ENCODE measurements around the gene NUCKS1. TPM values are rescaled to one million over a fixed set of nuclear protein-coding genes. Genes with fewer than 3 reads are reported as not detected.
"Not testable (repeated sequence)": the region's sequence is repeated elsewhere in the genome, so short reads cannot be mapped to it uniquely, and the experiment has no call there.

NUCKS1 gene
- total RNA-seq, 1 experiment from 2014 or later, result 41.9 TPM

DNA sequence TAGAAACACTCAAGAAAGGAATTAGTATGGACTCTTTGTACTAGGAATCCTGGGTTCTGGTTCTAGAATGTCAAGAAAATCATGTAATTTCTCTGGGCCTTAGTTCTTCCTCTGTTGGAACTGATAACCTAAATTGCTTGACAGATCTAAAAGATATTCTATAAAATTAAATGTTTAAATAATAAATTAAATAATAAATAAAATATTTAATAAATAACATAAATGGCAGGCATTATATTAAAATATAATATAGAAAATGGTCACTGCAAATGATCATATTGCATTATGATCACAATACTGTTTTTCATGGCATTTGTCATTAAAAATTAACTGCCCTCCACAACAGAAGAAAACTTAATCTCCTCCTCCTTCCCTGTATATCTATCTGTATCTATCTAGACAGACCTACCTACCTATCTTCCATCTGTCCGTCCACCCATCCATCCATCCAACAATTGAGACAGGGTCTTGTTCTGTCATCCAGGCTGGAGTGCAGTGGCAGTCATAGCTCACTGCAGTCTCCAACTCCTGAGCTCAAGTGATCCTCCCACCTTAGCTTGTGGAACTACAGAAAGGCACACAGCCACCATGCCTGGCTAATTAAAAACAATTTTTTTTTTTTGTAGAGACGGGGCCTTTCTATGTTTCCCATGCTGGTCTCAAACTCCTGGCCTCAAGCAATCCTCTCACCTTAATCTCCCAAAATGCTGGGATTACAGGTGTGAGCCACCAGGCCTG is 16.4 kb downstream of the NUCKS1 start:
- DNase-seq (ENCODE audit: low spot score), result no peak

DNA sequence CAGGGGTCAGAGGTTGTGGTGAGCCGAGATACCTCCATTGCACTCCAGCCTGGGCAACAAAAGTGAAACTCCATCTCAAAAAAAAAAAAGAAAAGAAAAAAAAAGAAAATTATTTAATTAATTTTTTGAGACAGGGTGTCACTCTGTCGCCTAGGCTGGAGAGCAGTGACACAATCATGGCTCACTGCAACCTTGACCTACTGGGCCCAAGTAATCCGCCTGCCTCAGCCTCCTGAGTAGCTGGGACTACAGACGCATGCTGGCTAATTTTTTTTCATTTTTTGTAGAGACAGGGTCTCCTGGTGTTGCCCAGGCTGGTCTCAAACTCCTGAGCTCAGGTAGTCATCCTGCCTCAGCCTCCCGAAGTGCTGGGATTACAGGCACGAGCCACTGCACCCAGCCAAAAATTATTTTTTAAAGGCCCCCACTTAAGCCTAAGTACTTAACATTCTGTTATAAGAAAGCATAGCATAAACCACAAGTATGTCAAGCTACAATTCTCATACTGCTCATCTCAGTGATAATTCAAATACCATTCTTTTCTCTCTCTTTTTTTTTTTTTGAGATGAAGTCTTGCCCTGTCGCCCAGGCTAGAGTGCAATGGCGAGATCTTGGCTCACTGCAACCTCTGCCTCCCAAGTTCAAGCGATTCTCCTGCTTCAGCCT is 19.9 kb downstream of the NUCKS1 start:
- no peak for DNase-seq (ENCODE audit: low spot score)

DNA sequence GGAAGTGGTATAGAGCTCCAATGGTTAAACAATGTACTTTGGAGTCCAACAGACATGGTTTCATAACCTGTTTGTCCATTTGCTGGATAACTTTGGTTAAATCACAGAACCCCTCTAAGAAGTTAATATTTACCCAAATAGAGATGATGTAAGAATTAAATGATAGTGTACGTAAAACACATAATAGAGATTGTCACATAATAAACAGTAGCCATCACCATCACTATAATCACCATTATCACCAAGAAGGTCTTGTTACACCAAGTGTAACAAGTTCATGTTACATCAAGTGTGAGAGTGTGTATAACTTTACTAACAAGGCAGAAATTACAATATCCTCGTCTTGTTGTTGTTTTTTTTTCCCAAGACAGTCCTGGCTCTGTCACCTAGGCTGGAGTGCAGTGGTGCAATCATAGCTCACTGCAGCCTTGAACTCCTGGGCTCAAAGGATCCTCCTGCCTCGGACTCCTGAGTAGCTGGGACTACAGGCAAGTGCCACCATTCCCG is 23.3 kb downstream of the NUCKS1 start:
- DNase-seq (ENCODE audit: low spot score), result no peak

DNA sequence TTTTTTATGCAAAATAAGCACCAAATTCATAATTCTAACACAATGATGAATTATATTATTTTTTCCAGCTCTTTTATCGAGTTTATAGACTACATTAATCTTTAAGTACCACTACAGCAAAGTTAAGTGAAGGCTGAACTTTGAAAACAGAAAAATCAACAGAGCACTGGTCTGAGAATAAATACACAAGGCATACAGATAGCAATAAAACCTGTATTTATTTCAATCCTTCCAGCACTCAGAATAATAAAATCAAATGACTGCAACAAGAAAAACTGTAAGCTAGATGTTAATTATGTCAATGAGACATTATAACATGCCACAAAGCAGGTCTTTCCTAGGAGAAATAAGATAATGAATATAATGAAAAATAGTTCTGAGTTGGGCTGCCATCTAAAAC is 24.5 kb downstream of the NUCKS1 start:
- no peak for DNase-seq (ENCODE audit: low spot score)

DNA sequence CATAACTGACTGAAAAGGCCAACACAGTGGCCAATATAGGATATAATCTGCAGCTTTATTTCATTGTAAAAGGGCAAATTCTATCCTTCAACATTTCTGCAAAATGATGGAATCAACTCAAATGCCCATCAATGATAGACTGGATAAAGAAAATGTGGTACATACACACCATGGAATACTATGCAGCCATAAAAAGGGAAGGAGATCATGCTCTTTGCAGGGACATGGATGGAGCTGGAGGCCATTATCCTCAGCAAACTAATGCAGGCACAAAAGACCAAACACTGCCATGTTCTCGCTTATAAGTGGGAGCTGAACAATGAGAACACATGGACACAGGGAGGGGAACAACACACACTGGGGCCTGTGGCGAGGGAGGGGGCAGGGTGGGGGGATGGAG is 29.2 kb downstream of the NUCKS1 start:
- not testable (repeated sequence) for DNase-seq (ENCODE audit: low spot score)

DNA sequence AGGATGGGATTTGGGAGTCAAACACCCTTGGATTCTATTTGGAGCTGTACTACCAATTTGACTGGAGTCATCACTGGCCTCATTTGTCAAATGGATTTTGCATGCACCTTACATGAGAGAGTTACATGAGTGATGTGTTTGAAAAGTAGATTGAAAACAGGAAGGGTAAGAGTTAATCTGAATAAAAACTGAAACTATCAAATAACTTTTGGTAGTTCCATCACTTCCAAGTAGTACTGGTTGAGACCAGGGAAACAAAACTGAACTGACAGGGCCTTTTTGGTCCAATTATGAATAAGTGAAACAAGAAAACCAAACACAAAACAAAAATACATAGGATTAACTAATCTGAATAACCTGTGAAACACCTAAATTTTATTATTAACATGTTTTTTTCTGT is 30.2 kb downstream of the NUCKS1 start:
- no peak for DNase-seq (ENCODE audit: low spot score)

DNA sequence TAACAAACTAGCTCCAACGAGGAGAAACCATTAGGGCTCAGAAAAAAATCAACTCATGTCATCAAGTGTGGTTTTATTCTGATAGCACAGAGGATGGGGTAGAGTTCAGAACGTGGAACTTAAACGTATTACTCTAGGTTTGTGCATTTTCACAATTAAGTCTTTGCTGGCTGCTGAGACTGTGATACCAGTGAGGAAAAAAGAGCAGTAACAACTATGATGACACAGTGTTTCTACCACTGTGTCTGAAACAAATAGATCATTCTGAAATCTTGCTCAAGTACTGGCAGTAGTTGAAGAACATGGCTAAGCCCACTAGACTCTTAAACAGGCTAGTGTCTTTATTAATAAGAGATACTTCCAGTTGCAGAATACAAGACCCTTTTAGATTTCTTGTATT is 31.0 kb downstream of the NUCKS1 start:
- no peak for DNase-seq (ENCODE audit: low spot score)

DNA sequence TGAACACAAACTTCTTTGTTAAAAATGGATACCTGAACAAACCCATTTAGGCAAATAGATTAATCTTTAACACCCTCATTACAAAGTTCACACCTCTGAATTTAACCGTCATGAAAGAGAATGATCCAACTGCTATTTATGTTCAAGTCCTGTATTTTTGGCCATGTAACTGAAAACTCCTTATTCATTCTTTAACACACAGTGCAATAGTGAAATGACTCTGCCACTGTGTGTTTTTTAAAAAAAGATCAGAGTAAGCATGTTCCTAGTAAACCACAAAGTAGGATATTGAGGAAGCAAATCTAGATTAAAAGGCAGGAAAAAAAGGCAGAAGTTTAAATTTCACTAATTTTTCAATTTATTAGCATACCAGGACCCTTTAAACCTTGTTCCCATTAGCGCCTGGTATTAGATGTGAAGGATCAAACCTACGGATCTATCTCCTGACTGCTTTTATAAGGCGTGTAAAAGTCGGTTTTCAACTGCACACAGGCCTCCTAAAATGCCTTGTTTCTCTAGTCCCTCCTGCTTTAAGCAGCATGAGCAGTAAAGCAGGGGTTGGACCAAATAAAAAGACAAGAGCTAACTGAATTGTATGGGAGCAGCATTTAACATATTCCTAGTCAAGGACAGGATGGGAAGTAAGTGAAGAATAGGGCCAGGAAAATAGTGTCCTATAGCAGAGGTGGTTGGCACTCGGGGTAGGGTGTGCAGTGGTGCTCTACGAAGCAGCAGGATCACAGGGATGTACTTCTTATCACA is 33.4 kb downstream of the NUCKS1 start:
- DNase-seq (ENCODE audit: low spot score), result no peak

DNA sequence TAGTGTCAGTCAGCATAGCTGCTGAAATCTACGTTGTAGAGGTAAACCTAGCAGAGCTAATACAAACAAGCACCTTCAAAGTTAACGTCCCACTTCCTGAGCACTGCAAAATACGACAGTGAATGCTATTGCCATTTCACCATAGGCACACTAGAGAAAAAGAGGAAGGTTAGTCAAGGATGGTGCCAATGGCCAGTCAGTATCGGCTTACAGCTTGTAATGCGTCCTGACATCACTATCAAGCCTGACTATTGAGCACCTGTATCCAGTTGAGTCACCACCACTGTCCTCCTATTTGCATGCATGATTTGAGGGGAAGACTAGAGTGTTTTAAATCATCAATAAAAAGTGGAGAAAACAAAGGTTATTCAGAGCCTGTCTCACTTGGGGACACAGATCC is 34.4 kb downstream of the NUCKS1 start:
- no peak for DNase-seq (ENCODE audit: low spot score)

DNA sequence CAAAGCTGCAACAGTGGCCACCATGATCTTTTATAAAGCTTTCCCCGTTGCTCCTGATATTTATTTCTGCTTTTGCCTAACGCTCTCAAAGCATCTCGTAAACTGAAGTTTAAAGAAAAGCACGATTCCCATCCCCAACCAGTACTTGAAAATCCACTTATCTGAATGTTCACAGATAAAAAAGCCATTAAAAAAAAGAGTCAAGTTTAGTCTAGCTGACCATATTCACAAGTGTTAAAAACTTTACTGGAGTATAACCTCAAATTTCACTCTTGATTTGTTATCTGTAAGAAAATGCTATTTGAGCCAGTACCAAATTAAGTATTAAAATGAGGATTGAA is 35.1 kb downstream of the NUCKS1 start:
- DNase-seq (ENCODE audit: low spot score), result no peak

DNA sequence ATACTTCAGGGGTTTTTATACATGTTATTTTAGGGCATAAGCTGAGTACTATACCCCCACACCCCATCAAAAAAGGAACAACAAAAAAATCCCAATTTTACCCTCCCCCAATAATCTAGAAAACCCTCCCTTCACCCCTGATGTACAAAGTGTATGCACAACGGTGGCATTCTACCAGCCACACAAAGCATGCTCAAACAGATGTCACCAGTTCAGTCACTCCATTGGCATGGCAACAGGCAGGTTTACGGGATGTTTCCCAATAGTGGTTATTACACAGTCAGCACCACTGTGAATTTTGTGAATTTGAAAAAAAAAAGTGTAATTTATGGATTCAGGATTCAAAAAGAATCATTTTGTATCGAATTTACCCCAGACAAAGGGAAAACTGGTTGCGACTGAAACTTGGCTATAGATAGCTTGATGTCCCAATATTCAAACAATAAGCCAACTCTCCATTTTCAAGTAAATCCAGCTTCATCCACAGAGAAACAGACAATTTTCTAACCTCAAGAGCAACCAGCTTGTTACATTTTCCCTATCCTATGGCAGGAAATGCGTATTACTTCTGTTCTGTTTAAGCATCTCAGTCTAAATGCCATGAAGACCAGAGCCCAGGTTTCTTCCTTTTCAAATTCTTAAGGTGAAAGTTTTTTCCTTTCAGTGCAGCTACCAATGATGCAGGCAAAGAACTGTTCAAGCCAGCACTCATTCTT is 35.6 kb downstream of the NUCKS1 start:
- DNase-seq (ENCODE audit: low spot score), result peak; percentile 20

DNA sequence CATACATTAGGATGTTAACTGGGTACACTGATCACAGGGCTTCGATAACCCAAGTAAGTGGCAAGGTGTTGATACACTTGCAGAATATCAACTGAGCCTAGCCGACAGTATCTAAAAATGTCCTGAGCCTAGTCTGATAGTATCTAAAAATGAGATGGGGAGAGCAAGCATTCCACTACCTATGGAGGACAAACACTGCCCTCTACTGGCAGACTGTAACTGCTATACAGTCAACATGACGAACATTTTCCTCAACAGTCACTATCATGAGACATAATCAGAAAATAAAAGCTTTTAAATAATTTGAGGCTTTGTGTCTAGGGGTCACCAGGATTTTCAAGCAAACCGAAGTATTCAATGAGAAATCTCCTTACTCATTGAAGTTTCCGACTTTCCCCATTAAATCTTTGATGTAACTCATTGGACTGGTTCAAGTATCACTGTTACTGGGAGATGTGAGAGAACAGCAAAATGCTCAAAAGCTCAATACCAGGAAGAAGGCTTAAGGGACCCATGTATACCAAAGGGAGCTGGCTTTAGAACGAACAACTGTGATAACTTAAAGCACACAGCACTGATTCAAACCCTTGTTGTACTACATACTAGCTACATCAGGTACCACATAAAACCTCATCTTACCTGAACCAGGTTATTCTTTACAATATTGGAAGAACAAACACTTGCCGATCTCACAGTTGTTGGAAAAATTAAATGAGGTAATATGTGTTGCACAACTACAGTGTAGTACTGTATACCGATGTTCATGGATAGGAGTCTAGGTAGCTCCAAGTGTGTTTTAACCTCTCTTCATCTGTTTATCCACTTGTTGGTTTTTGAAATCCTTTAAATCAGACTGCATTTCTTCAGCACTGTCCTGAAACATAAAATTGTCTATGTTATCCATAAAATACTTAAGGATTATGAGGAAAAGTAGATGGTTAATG is 38.6 kb downstream of the NUCKS1 start:
- peak; percentile 92 for DNase-seq (ENCODE audit: low spot score)

DNA sequence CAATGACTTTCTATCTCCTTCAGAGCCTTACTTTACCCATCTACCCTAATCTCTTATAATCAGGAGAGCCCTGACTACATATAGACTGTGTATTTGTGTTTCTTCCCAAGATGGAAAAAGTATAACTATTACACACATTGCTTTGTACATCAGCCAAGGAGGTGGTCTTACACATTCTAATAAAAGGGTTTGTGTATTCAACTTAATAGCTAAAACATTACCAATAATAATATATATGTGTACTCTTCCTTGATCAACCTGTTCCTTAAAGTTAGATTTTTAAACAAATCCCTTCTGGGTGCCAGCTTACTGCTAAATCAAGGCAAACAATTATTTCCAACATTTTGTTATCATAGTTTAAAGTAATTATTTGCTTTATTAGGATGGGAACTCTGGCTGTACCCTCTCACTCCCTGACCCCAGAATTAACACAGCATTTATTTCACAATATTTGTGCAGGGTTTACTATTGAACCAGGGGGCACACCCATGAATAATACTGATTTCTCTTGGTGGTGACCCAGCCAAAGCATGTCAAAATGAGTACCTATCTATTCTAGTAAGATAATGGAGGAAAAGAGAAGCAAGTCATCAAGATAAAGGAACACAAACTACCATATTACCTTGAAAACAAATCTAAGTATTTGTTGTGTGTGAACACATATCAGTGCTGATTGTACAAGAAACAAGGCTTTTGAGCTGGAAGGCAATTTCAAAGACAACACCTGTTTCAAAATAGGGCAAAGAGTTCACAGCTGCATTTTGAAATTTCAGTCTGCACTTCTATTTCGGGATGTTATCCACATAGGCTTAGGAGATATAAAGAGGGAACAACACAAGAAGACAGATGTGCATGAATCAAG is 39.5 kb downstream of the NUCKS1 start:
- DNase-seq (ENCODE audit: low spot score), result no peak

DNA sequence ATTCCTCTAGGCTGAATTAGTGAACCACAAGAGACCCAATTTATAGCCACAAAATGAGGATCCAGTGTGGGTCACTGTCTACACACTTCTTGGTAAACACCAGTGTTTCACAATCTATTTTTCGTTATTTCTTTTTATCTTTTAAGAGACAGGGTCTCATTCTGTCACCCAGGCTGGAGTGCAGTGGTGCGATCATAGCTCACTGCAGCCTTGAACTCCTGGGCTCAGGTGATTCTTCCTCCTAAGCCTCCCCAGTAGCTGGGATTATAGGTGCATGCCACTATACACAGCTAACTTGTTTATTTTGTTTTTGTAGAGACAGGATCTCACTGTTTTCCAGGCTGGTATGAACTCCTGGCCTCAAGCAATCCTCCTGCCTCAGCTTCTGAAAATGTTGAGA is 40.3 kb downstream of the NUCKS1 start:
- no peak for DNase-seq (ENCODE audit: low spot score)

DNA sequence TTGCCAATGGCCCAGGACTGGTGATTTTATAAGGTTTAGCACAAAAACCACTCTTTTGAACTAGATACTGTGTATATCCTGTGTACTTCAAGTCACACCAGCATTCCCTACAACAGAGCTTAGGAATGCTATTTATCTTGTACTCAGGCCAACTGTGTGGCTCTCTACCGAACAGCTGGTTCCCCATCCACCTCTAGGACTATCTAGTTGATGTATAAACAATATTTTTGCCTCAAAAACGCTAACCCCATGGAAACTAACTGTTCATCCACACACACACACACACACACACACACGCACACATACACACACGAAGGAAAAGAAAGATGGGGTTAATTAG is 41.0 kb downstream of the NUCKS1 start:
- DNase-seq (ENCODE audit: low spot score), result no peak

DNA sequence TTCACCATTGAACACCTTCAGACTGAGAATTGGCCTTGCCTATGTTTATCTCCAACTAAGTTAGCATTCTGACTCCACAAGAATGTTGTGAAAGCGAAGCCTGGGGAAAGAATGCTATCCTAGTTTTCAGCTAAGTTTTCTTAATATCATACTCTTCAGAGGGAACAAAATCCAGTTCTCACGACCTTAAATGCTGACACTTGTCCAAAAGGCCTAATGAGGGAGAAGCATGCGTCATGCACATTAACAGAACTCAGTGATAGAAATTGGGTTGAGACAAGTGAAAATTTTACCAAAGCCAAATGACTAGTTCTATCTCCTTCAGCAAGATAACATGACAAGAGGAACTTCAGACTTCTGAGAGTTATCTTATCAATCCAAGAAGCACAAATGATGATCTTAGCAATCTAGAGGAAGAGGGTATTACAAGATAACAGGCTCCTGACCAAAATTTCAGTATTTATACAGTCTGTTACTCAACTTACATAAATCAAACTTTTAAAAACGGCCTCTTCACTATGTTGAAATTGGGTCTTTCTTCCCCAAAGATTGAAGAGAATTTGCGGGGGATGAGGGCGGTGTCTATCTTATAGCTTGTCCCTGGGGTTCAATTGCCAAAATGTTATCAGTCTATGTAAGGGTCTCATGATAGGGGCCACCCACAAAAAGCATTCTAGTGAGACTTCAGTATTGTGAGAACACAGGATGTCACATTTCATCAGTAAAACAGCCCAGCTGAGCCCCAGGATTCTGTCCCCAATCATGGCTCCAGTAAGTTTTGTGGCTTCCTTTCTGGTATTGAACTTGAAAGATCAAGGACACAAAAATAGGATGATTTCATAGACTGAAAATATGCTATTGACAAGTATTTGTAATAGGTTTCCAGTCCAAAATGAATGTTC is 43.1 kb downstream of the NUCKS1 start:
- DNase-seq (ENCODE audit: low spot score), result no peak

DNA sequence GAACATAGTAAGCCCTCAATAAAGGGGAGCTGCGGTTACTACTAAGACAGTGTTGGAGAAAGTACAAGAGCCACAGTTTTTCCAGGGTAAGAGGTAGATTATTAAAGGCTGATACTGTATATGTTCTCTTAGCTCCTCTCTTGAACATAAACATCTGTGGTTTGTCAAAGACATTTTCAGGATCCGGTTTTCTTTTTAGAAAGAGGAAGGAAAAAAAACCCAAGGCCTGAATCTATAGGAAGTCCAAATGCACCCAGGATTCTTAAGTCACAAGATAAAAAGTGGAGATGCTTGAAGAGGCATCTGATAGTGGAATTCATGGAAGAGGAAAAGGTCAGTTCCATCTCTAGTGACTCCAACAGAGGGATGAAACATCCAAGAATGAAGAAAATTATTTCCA is 45.1 kb downstream of the NUCKS1 start:
- DNase-seq (ENCODE audit: low spot score), result no peak

DNA sequence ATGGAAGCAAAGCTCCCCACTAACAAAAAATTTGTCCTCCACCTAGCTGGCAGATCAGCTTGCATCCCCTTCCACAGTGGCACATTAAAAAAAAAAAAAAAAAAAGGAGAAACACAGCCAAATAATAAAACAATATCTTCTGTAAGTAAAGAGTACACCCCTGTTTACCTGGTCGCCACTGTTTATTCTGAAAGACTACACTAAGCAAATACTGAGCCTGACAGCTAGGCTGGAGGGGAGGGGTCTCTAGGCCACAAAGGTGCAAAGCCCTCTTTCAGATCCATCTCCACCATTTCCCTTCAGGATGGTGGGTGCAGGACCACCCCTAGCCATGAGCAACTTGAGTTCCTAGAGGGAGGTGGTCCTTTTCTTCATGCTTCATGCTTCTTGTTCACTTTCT is 46.9 kb downstream of the NUCKS1 start:
- no peak for DNase-seq (ENCODE audit: low spot score)

DNA sequence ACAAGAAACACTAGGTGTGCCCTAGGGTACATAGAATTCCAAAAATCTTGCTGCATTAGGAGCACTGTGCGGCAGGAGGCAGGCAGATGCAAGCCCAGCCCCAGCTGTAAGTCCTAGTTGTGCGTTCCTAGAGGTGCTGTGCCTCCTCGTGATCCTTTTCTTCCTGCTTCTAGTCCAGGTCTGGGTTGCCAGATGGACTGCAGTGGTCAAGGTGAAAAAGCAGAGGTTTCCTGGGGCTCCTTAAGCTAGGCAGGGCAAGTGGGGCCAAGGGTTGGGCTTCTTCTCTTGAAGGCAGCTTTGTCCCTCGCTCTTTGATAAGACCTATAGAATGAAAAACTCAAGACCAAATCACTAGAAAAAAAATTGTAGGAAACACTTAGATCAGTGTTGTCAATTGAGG is 48.1 kb downstream of the NUCKS1 start:
- DNase-seq (ENCODE audit: low spot score), result no peak

Data from HT-29 (cell line).